DOHH2 (cell line): ENCODE results near the gene PRND.

Experiments
- H3F3A ChIP-seq: fragments of 200-600 bp; sonication (generic), shearing (Covaris generic); 2 replicates; pipeline ENCODE4 v1.6.0; 2016; ENCODE audit warnings: antibody characterized with exemption, mild to moderate bottlenecking; ENCODE audit not compliant: control insufficient read depth, insufficient read depth
- H3K27ac ChIP-seq: fragments of 200-600 bp; sonication (generic); 2 replicates; pipeline ENCODE4 v1.5.1; 2014; ENCODE audit warnings: low read depth, mild to moderate bottlenecking, low read length, moderate library complexity
- H3K27me3 ChIP-seq: fragments of 200-600 bp; sonication (generic); 2 replicates; pipeline ENCODE4 v1.6.1; 2014; ENCODE audit warnings: mild to moderate bottlenecking, low read length, mixed read lengths; ENCODE audit not compliant: control insufficient read depth
- H3K36me3 ChIP-seq: fragments of 200-600 bp; sonication (generic); 2 replicates; pipeline ENCODE4 v1.6.1; 2014; ENCODE audit warnings: mild to moderate bottlenecking, low read length, moderate library complexity, mixed read lengths; ENCODE audit not compliant: control insufficient read depth
- H3K4me1 ChIP-seq: fragments of 200-600 bp; sonication (generic); 2 replicates; pipeline ENCODE4 v1.6.1; 2014; ENCODE audit warnings: mild to moderate bottlenecking, low read length, mixed read lengths; ENCODE audit not compliant: control insufficient read depth
- H3K4me2 ChIP-seq: fragments of 200-600 bp; sonication (generic); 2 replicates; pipeline ENCODE4 v1.6.0; 2014; ENCODE audit warnings: mild to moderate bottlenecking, low read length, moderate library complexity
- H3K4me3 ChIP-seq: fragments of 200-600 bp; sonication (generic); 2 replicates; pipeline ENCODE4 v1.5.1; 2014; ENCODE audit warnings: mild to moderate bottlenecking, low read length, mixed read lengths
- H3K79me2 ChIP-seq: fragments of 200-600 bp; sonication (generic); 2 replicates; pipeline ENCODE4 v1.6.1; 2014; ENCODE audit warnings: mild to moderate bottlenecking, low read length, mixed read lengths; ENCODE audit not compliant: control insufficient read depth
- H3K9me2 ChIP-seq: fragments of 200-600 bp; sonication (generic); replicated peaks from 2 replicates; pipeline ENCODE4 v1.6.1; 2014; ENCODE audit warnings: mild to moderate bottlenecking, low read length, mixed read lengths; ENCODE audit not compliant: control insufficient read depth
- H3K9me3 ChIP-seq: fragments of 200-600 bp; sonication (generic); 2 replicates; pipeline ENCODE4 v1.6.1; 2014; ENCODE audit warnings: antibody characterized with exemption, low read length, mixed read lengths; ENCODE audit not compliant: control insufficient read depth, insufficient read depth
- H4K20me1 ChIP-seq: fragments of 200-600 bp; sonication (generic); 2 replicates; pipeline ENCODE4 v1.6.0; 2014; ENCODE audit warnings: low read depth, mild to moderate bottlenecking, antibody characterized with exemption, low read length, moderate library complexity; ENCODE audit not compliant: control insufficient read depth, insufficient read depth
- EZH2phosphoT487 ChIP-seq: fragments of 200-600 bp; sonication (generic); IDR thresholded peaks from 2 replicates; pipeline ENCODE4 v1.6.1; 2017; ENCODE audit warnings: borderline replicate concordance, mild to moderate bottlenecking, antibody characterized with exemption, low read length, moderate library complexity, mixed read lengths
- TF ChIP-seq, protein P1 (sequence below): fragments of 200-600 bp; sonication (generic); IDR thresholded peaks from one replicate; pipeline ENCODE4 v1.5.1; 2014; ENCODE audit warnings: antibody characterized with exemption, mild to moderate bottlenecking, low read depth, low read length; ENCODE audit not compliant: poor library complexity, severe bottlenecking

PRND gene

DNA sequence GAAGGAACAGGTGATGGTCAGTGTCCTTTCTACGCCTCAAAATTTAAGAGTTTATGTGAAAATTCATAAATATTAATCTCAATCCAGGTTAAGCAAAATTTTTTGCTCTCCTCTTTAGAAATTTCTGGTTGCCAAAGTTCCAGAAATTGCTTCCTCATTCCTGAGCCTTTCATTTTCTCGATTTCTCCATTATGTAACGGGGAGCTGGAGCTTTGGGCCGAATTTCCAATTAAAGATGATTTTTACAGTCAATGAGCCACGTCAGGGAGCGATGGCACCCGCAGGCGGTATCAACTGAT is 35.8 kb upstream of the PRND start:
- Histone ChIP-seq H4K20me1 (peaks cover 9% of the 10 kb centered on the region), H3K27me3 (peaks cover 3% of the 10 kb centered on the region; the same call in 1 of the 2 replicates), H3K9me3 (no peaks in the 10 kb centered on the region), H3F3A (0 out of 2 replicates have a peak, but pooled peaks cover 4% of the 10 kb centered on the region), H3K79me2 (peaks cover 48% of the 10 kb centered on the region), H3K4me3 (peak overlapping the region; percentile 71), H3K9me2 (no peaks in the 10 kb centered on the region), H3K27ac (peak overlapping the region; percentile 62), H3K36me3 (peaks cover 25% of the 10 kb centered on the region), H3K4me2 (peak overlapping the region; percentile 74), H3K4me1 (peaks cover 50% of the 10 kb centered on the region)
- no peak for TF ChIP-seq EZH2phosphoT487
- TF ChIP-seq, protein P1, sequence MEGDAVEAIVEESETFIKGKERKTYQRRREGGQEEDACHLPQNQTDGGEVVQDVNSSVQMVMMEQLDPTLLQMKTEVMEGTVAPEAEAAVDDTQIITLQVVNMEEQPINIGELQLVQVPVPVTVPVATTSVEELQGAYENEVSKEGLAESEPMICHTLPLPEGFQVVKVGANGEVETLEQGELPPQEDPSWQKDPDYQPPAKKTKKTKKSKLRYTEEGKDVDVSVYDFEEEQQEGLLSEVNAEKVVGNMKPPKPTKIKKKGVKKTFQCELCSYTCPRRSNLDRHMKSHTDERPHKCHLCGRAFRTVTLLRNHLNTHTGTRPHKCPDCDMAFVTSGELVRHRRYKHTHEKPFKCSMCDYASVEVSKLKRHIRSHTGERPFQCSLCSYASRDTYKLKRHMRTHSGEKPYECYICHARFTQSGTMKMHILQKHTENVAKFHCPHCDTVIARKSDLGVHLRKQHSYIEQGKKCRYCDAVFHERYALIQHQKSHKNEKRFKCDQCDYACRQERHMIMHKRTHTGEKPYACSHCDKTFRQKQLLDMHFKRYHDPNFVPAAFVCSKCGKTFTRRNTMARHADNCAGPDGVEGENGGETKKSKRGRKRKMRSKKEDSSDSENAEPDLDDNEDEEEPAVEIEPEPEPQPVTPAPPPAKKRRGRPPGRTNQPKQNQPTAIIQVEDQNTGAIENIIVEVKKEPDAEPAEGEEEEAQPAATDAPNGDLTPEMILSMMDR = no peak

DNA sequence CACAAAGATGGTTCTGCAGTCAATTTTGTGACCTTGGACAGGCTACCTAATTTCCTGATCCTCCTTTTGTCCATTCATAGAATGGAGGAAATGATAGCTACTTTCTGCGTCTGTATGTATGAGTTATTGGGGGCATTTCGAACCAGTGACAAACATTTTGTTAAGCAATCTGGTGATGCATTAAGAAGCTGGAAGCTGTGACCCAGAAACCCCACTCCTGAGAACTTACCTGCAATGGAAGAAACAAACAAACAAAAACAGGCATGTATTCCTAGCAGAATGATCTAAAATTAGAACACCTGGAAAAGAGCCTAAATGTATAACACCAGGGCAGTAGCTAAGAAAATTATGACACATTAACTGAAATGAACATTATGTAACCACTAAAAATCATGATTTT is 33.4 kb upstream of the PRND start:
- Histone ChIP-seq H3K9me3 (no peaks in the 10 kb centered on the region), H3K27ac (no peak overlapping the region), H4K20me1 (peaks cover 9% of the 10 kb centered on the region), H3K4me1 (peaks cover 40% of the 10 kb centered on the region), H3K4me3 (no peak overlapping the region), H3K36me3 (peaks cover 47% of the 10 kb centered on the region), H3K27me3 (no peaks in the 10 kb centered on the region), H3K79me2 (peaks cover 72% of the 10 kb centered on the region), H3K9me2 (no peaks in the 10 kb centered on the region), H3K4me2 (no peak overlapping the region), H3F3A (0 out of 2 replicates have a peak, but pooled peaks cover 4% of the 10 kb centered on the region)
- TF ChIP-seq EZH2phosphoT487 = no peak
- TF ChIP-seq, protein P1 = no peak

- Histone ChIP-seq H3K27ac (no peak overlapping the region), H3K79me2 (peaks cover 80% of the 10 kb centered on the region)
- TF ChIP-seq, protein P1 = no peak
- TF ChIP-seq EZH2phosphoT487 = no peak
These were observed 32.5 kb upstream of the PRND start for GRCh38 chr20:4689220-4689619.

More at GRCh38 chr20:4689220-4689619, 32.5 kb upstream of the PRND start:
- no peaks in the 10 kb centered on the region for H3K9me2 ChIP-seq
- H3K27me3 ChIP-seq = no peaks in the 10 kb centered on the region
- H3K4me3 ChIP-seq = no peak overlapping the region
- peaks cover 30% of the 10 kb centered on the region for H3K4me1 ChIP-seq
- peaks cover 55% of the 10 kb centered on the region for H3K36me3 ChIP-seq
- no peak overlapping the region for H3K4me2 ChIP-seq
- H4K20me1 ChIP-seq = peaks cover 9% of the 10 kb centered on the region
- 0 out of 2 replicates have a peak, but pooled peaks cover 4% of the 10 kb centered on the region for H3F3A ChIP-seq
- H3K9me3 ChIP-seq = no peaks in the 10 kb centered on the region
